Lower leg skin (tissue), 3 donors: Measurements from ENCODE around the gene SCRN1.

Experiments used
- CTCF ChIP-seq, 3 donors: fragments of 450-650 bp; IDR thresholded peaks; one replicate each; pipeline ENCODE4 v1.5.1; 2016; ENCODE audit warnings: antibody characterized with exemption in 3 of 3, mild to moderate bottlenecking in 3 of 3, moderate library complexity in 2 of 3
- POLR2A ChIP-seq, 2 donors: fragments of 450-650 bp; IDR thresholded peaks; one replicate each; pipeline ENCODE4 v1.6.1; 2016 to 2017; ENCODE audit warnings: antibody characterized with exemption in 2 of 2, mild to moderate bottlenecking in 1 of 2, moderate library complexity in 1 of 2

DNA sequence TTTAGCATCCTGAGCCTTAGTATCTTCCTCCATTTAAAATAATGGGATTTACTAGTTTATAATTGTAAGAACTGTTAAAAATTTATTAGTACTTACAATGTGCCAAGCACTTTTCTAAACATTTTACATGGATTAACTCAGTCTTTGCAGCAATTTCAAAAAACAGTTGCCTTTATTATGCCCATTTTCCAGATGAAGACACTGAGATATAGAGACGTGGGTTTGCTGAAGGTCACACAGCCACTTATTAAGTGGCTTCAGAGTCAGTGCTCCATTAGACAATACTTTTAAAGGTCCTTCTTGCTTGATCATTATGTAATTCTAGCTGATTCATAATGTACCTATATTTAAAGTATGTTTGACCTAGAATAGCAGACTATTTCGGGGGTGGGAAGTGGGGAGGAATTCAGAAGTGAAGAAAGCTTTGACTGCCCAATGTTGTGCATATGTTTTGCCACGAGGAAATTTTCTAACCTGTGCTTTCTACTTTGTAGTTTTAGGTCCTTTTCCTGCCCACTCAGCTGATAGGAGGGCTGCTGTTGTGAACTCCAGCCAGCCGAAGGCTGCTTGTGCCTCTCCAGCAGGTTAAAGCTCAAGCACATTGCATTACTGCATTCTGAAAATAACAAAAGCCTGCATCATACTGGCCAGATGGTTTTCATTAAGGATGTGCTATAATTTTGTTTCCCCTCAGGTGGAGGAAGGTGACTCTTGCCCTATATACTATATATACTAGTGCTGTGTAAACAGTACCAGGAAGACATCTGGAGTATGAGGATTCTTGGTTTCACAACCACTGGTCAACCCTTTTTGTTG lies 42.9 kb upstream of the SCRN1 start:
- TF ChIP-seq POLR2A (IDR thresholded peaks at IDR 0.05), result no peak
- no peak for TF ChIP-seq CTCF (IDR thresholded peaks at IDR 0.05)
